AG04450 (cell line): ENCODE measurements around the gene EHMT1. TPM values are rescaled to one million over a fixed set of nuclear protein-coding genes. Genes with fewer than 3 reads are reported as not detected.

Source experiments
- CTCF ChIA-PET: fragments of 300-600, 350-600 bp; formaldehyde crosslinking; extraction: SDS; loops from one replicate; lab custom pipeline; 2022; ENCODE audit warnings: antibody characterized with exemption, inconsistent platforms; lab: Charles Lee
- POLR2A ChIA-PET: fragments of 350-600 bp; formaldehyde crosslinking; extraction: SDS; loops from one replicate; lab custom pipeline; 2021; ENCODE audit warnings: antibody characterized with exemption, inconsistent platforms; lab: Yijun Ruan, JAX
- DNase-seq: peaks from one replicate; pipeline ENCODE4 v3.0.0-alpha.2; 2011; ENCODE audit warnings: low read depth, low spot score
- H3K27ac ChIP-seq: one replicate; pipeline ENCODE4 v1.5.1; 2012; ENCODE audit warnings: low read depth, low read length, control low read depth
- H3K27me3 ChIP-seq: one replicate; pipeline ENCODE4 v1.6.0; 2012; ENCODE audit warnings: low read length; ENCODE audit not compliant: control insufficient read depth, insufficient read depth
- H3K4me3 ChIP-seq: 2 replicates; pipeline ENCODE4 v1.5.1; 2011; ENCODE audit warnings: mild to moderate bottlenecking, low read depth, low read length, control low read depth
- H3K9me3 ChIP-seq: 2 replicates; pipeline ENCODE4 v1.5.1; 2012; ENCODE audit warnings: low read length; ENCODE audit not compliant: control insufficient read depth, insufficient read depth
- polyA plus RNA-seq: library from polyadenylated mRNA; depleted of rRNA; stranded (reverse); fragments of >200 nt; gene quantifications from 2 replicates; pipeline ENCODE4 v1.2.3, GENCODE V29; 2011
- TF ChIP-seq, protein P1 (sequence below): IDR thresholded peaks from 2 replicates; pipeline ENCODE4 v1.5.1; 2011; ENCODE audit warnings: low read depth, low read length, control low read depth, inconsistent platforms

EHMT1 gene
- polyA plus RNA-seq, 1 experiment: 26.1 TPM

DNA sequence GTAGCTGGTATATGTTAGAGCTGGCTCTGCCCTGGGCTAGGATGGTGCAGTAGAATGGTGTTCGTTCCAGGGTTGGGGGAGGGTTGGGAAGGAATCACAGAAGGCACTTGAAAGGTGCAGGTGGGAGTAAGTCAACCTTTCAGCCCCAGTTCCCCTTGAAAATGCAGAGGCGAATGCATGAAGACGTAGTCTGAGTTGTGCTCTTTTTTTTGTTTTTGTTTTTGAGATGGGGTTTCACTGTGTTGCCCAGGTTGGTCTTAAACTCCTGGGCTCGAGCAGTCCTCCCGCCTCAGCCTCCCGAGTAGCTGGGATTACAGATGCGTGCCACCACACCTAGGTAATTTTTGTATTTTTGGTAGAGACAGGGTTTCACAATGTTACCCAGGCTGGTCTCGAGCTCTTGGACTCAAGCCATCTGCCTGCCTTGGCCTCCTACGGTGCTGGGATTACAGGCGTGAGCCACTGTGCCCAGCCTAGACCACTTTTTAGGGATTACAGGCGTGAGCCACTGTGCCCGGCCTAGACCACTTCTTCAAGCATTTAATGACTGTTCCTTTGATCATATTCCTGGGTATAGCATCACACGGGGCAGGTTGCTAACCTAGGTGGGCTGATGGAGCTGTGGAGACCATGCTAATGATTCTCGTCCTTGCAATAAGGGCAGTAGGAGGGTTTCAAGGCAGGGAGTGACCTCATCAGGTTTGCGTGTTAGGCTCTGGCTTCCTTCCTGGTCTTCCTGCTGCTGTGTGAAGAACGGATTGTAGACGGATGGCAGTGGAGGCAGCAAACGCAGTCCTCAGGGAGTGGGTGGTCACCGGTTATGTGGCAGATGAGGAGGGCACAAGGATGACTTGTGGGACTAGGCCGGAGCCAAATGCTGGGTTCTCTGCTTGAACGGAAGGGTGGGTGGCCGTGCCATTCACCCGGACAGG, 13.7 kb downstream of the EHMT1 start:
- POLR2A ChIA-PET: no interaction called here
- no peak for DNase-seq
- TF ChIP-seq, protein P1, sequence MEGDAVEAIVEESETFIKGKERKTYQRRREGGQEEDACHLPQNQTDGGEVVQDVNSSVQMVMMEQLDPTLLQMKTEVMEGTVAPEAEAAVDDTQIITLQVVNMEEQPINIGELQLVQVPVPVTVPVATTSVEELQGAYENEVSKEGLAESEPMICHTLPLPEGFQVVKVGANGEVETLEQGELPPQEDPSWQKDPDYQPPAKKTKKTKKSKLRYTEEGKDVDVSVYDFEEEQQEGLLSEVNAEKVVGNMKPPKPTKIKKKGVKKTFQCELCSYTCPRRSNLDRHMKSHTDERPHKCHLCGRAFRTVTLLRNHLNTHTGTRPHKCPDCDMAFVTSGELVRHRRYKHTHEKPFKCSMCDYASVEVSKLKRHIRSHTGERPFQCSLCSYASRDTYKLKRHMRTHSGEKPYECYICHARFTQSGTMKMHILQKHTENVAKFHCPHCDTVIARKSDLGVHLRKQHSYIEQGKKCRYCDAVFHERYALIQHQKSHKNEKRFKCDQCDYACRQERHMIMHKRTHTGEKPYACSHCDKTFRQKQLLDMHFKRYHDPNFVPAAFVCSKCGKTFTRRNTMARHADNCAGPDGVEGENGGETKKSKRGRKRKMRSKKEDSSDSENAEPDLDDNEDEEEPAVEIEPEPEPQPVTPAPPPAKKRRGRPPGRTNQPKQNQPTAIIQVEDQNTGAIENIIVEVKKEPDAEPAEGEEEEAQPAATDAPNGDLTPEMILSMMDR: no peak
- H3K27me3 ChIP-seq: no peaks in the 10 kb centered on the region
- CTCF ChIA-PET: no interaction called here
- H3K4me3 ChIP-seq: no peak overlapping the region
- no peak overlapping the region for H3K27ac ChIP-seq
- H3K9me3 ChIP-seq: no peaks in the 10 kb centered on the region

DNA sequence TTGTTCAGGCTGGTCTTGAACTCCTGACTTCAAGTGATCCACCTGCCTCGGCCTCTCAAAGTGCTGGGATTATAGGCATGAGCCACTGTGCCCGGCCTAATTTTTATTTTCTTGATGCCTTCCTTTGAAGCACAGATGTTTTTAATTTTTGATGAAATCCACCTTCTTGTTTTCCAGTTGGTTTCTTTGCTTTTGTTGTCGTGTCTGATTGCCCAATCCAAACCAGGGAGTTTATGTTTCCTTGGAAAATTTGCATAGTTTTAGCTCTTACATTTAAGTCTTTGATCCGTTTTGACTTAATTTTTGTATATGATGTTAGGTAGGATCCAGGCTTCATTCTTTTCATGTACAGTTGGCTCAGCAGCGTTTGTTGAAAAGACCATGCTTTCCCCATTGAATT, 15.2 kb downstream of the EHMT1 start:
- CTCF ChIA-PET: interaction anchor here (0.7 to 1.0 kb wide), 2 partner anchors 37 to 39 kb away, joined by 4 to 5 read pairs; no protein-coding TSS in a partner anchor
- Histone ChIP-seq H3K9me3 (no peaks in the 10 kb centered on the region), H3K27me3 (no peaks in the 10 kb centered on the region), H3K4me3 (no peak overlapping the region), H3K27ac (no peak overlapping the region)
- POLR2A ChIA-PET: no interaction called here
- no peak for DNase-seq
- TF ChIP-seq, protein P1: no peak

DNA sequence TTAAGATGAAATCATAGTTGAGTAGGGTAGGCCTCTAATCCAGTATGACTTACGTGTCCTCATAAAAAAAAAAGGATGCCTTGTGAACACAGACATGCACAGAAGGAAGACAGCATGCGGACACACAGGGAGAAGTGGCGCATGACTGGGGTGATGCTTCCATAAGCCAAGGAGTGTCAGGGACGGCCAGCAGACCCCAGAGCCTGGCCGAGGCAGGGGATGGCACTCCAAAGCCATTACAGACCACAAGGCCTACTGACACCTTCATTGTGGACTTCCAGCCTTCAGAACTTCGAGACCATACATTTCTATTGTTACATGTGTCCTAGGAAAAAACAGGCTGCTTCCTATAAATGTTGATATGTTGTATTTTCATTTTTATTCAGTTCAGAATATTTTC, 19.9 kb downstream of the EHMT1 start:
- Histone ChIP-seq H3K4me3 (no peak overlapping the region), H3K9me3 (no peaks in the 10 kb centered on the region), H3K27me3 (no peaks in the 10 kb centered on the region), H3K27ac (no peak overlapping the region)
- CTCF ChIA-PET: no interaction called here
- no peak for DNase-seq
- POLR2A ChIA-PET: no interaction called here
- TF ChIP-seq, protein P1: no peak

DNA sequence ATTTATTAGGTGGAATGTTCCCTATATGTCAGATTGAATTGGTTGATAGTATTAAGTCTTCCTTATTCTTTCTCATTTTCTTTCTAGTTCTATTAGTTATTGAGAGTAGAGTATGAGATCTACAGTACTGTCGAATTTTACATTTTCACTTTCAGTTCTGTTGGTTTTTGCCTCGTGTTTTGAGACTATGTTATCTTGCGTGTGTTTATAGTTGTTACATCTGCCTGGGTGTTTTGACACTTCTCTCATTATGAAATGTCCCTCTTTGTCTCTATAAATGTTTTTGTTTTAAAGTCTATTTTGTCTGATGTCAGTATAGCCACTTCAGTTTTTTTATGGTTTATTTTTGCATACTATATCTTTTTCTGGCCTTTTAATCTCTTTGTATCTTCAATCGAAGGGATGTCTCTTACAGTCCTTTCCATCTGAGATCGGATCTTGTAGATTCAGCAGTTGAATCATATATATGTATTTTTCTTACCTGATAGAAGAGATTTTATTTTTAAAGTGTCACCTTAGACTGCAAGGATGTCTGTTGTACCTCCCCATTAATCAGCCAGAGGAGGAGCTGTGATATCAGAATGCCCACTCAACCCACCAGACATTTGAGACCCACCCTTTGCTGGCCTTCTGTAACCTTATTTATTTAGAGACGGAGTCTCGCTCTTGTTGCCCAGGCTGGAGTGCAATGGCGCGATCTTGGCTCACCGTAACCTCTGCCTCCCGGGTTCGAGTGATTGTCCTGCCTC, 20.7 kb downstream of the EHMT1 start:
- ChIA-PET CTCF (no interaction called here), POLR2A (no interaction called here)
- H3K27ac ChIP-seq: no peak overlapping the region
- TF ChIP-seq, protein P1: no peak
- no peak for DNase-seq
- no peaks in the 10 kb centered on the region for H3K27me3 ChIP-seq
- no peaks in the 10 kb centered on the region for H3K9me3 ChIP-seq
- H3K4me3 ChIP-seq: peak overlapping the region; percentile 5
